GM23248 (cell line): Measurements from ENCODE around the gene MAML2. TPM values are rescaled to one million over a fixed set of nuclear protein-coding genes. Genes with fewer than 3 reads are reported as not detected.

ENCODE experiments used
- DNase-seq: peaks from one replicate; pipeline ENCODE4 v3.0.0-alpha.2; 2015
- H2AFZ ChIP-seq: fragments of 200-600 bp; sonication (generic); 2 replicates; pipeline ENCODE4 v1.6.1; 2016; ENCODE audit warnings: antibody characterized with exemption
- H3F3A ChIP-seq: fragments of 200-600 bp; sonication (generic); 2 replicates; pipeline ENCODE4 v1.6.1; 2016; ENCODE audit warnings: mild to moderate bottlenecking, antibody characterized with exemption, mixed run types; ENCODE audit not compliant: insufficient read depth
- H3K27ac ChIP-seq: fragments of 200-600 bp; sonication (generic); 2 replicates; pipeline ENCODE4 v1.5.1; 2016; ENCODE audit warnings: mild to moderate bottlenecking
- H3K27me3 ChIP-seq: fragments of 200-600 bp; sonication (generic); replicated peaks from 2 replicates; pipeline ENCODE4 v1.6.1; 2016; ENCODE audit warnings: mild to moderate bottlenecking; ENCODE audit not compliant: insufficient read depth
- H3K36me3 ChIP-seq: fragments of 200-600 bp; sonication (generic); 2 replicates; pipeline ENCODE4 v1.6.1; 2016; ENCODE audit warnings: low read depth, mild to moderate bottlenecking
- H3K4me1 ChIP-seq: fragments of 200-600 bp; sonication (generic); 2 replicates; pipeline ENCODE4 v1.6.1; 2016; ENCODE audit warnings: mild to moderate bottlenecking; ENCODE audit not compliant: insufficient read depth
- H3K4me2 ChIP-seq: fragments of 200-600 bp; sonication (generic); one replicate; pipeline ENCODE4 v1.6.1; 2016; ENCODE audit warnings: mild to moderate bottlenecking; ENCODE audit not compliant: unreplicated experiment
- H3K4me3 ChIP-seq: fragments of 200-600 bp; sonication (generic); 2 replicates; pipeline ENCODE4 v1.5.1; 2016; ENCODE audit warnings: mild to moderate bottlenecking
- H3K79me2 ChIP-seq: fragments of 200-600 bp; sonication (generic); 2 replicates; pipeline ENCODE4 v1.6.1; 2016; ENCODE audit warnings: mild to moderate bottlenecking; ENCODE audit not compliant: insufficient read depth
- H3K9ac ChIP-seq: fragments of 200-600 bp; sonication (generic); 2 replicates; pipeline ENCODE4 v1.6.1; 2016; ENCODE audit warnings: mild to moderate bottlenecking
- H3K9me2 ChIP-seq: fragments of 200-600 bp; sonication (generic); 2 replicates; pipeline ENCODE4 v1.6.1; 2016; ENCODE audit warnings: mixed run types, mild to moderate bottlenecking, moderate library complexity; ENCODE audit not compliant: insufficient read depth
- H3K9me3 ChIP-seq: fragments of 200-600 bp; sonication (generic); one replicate; pipeline ENCODE4 v1.6.1; 2017; ENCODE audit warnings: low read depth
- H4K20me1 ChIP-seq: fragments of 200-600 bp; sonication (generic); 2 replicates; pipeline ENCODE4 v1.6.0; 2016; ENCODE audit not compliant: insufficient read depth
- EZH2 ChIP-seq: fragments of 200-600 bp; sonication (generic); IDR thresholded peaks from 2 replicates; pipeline ENCODE4 v1.6.1; 2018; ENCODE audit warnings: antibody characterized with exemption, mild to moderate bottlenecking; ENCODE audit not compliant: insufficient read depth, poor library complexity, severe bottlenecking
- EZH2phosphoT487 ChIP-seq: fragments of 200-600 bp; sonication (generic); IDR thresholded peaks from 2 replicates; pipeline ENCODE4 v1.6.1; 2018; ENCODE audit warnings: antibody characterized with exemption, moderate library complexity, mild to moderate bottlenecking, low read depth; ENCODE audit not compliant: insufficient read depth
- WGBS, 2 experiments: methylation state at CpG; one replicate each; pipeline ENCODE4 v1.1.6; 2015 to 2017; ENCODE audit warnings: low lambda C conversion rate in 2 of 2, low coverage in 1 of 2; ENCODE audit errors: missing lambda C conversion rate in 2 of 2; 5-methylcytosine and 5-hydroxymethylcytosine counted together
- in situ Hi-C: fragments of 300-500 bp; cut with MboI; formaldehyde crosslinking; loops from 2 replicates; pipeline ENCODE4 v1.15.0; 2020
- polyA plus RNA-seq: library from polyadenylated mRNA; unstranded; fragments of >200 nt; fragmentation: Nextera tagmentation; extraction: Ambion mirVana; gene quantifications from 2 replicates; pipeline ENCODE4 v1.2.1, GENCODE V29; 2016
- total RNA-seq: library from RNA; depleted of rRNA; stranded (reverse); fragments of >200 nt; shearing (Covaris generic); gene quantifications from 2 replicates; pipeline ENCODE4 v1.2.3, GENCODE V29; 2014

The MAML2 gene
- total and polyA plus RNA-seq, 2 experiments from 2014 or later = 7.4 to 23.7 TPM

- H3K4me3 ChIP-seq = no peak overlapping the region
- peaks cover 21% of the 10 kb centered on the region; the same call in 1 of the 2 replicates for H3K36me3 ChIP-seq
- no peak overlapping the region for H3K9ac ChIP-seq
- no peaks in the 10 kb centered on the region for H3K79me2 ChIP-seq
- no peaks in the 10 kb centered on the region for H3K27me3 ChIP-seq
- no peak for TF ChIP-seq EZH2
- TF ChIP-seq EZH2phosphoT487 = no peak
- 97 to 99% methylated on average over 4 of the region's 4 CpGs for WGBS, 2 experiments
- H3K27ac ChIP-seq = no peak overlapping the region
- no peak overlapping the region for H2AFZ ChIP-seq
- in situ Hi-C loops = no loop called here
- H3K9me3 ChIP-seq = no peaks in the 10 kb centered on the region
- no peaks in the 10 kb centered on the region for H4K20me1 ChIP-seq
- H3K4me2 ChIP-seq = no peak overlapping the region
- H3K9me2 ChIP-seq = no peaks in the 10 kb centered on the region
- H3K4me1 ChIP-seq = no peaks in the 10 kb centered on the region
- DNase-seq = no peak
- H3F3A ChIP-seq = no peaks in the 10 kb centered on the region
Observed at GRCh38 chr11:96373826-96374225, 30.8 kb upstream of the MAML2 start.

GRCh38 chr11:96367342-96367741, 24.3 kb upstream of the MAML2 start:
- Histone ChIP-seq H3K27ac (no peak overlapping the region), H3K9me3 (no peaks in the 10 kb centered on the region), H3K9me2 (no peaks in the 10 kb centered on the region), H3K4me2 (no peak overlapping the region), H3K36me3 (peaks cover 25% of the 10 kb centered on the region), H2AFZ (no peak overlapping the region), H3K27me3 (no peaks in the 10 kb centered on the region), H3K4me1 (peaks cover under 1% of the 10 kb centered on the region; the same call in 1 of the 2 replicates), H3K9ac (no peak overlapping the region), H3K4me3 (no peak overlapping the region), H3K79me2 (no peaks in the 10 kb centered on the region), H3F3A (no peaks in the 10 kb centered on the region), H4K20me1 (no peaks in the 10 kb centered on the region)
- WGBS, 2 experiments = 98 to 99% methylated on average over 2 of the region's 2 CpGs
- no peak for DNase-seq
- TF ChIP-seq EZH2 (no peak), EZH2phosphoT487 (no peak)
- in situ Hi-C loops = loop anchor here (10.0 kb wide), 1 partner anchor 57 kb away; no protein-coding TSS in a partner anchor

GRCh38 chr11:96366024-96366423, 23.0 kb upstream of the MAML2 start:
- Histone ChIP-seq H3F3A (no peaks in the 10 kb centered on the region), H3K27ac (no peak overlapping the region), H3K9me3 (no peaks in the 10 kb centered on the region), H3K9ac (no peak overlapping the region), H2AFZ (no peak overlapping the region), H3K9me2 (no peaks in the 10 kb centered on the region), H3K36me3 (peaks cover 36% of the 10 kb centered on the region), H3K4me2 (no peak overlapping the region), H3K79me2 (no peaks in the 10 kb centered on the region), H3K4me3 (no peak overlapping the region), H4K20me1 (no peaks in the 10 kb centered on the region), H3K4me1 (peaks cover 9% of the 10 kb centered on the region), H3K27me3 (no peaks in the 10 kb centered on the region)
- DNase-seq = no peak
- no peak for TF ChIP-seq EZH2
- TF ChIP-seq EZH2phosphoT487 = no peak
- in situ Hi-C loops = loop anchor here (10.0 kb wide), 1 partner anchor 59 kb away; no protein-coding TSS in a partner anchor
- 91 to 100% methylated on average over 1 of the region's 1 CpG for WGBS, 2 experiments

GRCh38 chr11:96365493-96365892, 22.5 kb upstream of the MAML2 start:
- no peaks in the 10 kb centered on the region for H3K9me2 ChIP-seq
- no peaks in the 10 kb centered on the region for H3F3A ChIP-seq
- H4K20me1 ChIP-seq = no peaks in the 10 kb centered on the region
- H3K9me3 ChIP-seq = no peaks in the 10 kb centered on the region
- H3K27me3 ChIP-seq = no peaks in the 10 kb centered on the region
- in situ Hi-C loops = loop anchor here (10.0 kb wide), 1 partner anchor 59 kb away; no protein-coding TSS in a partner anchor
- no peak overlapping the region for H3K9ac ChIP-seq
- TF ChIP-seq EZH2phosphoT487 (no peak), EZH2 (no peak)
- no peak overlapping the region for H3K4me3 ChIP-seq
- H2AFZ ChIP-seq = no peak overlapping the region
- WGBS, 2 experiments = 11 to 20% methylated on average over 1 of the region's 1 CpG
- H3K4me2 ChIP-seq = no peak overlapping the region
- no peaks in the 10 kb centered on the region for H3K79me2 ChIP-seq
- H3K27ac ChIP-seq = no peak overlapping the region
- peaks cover 35% of the 10 kb centered on the region for H3K36me3 ChIP-seq
- H3K4me1 ChIP-seq = peaks cover 9% of the 10 kb centered on the region
- no peak for DNase-seq

- peak; percentile 49 for DNase-seq
- H3K4me3 ChIP-seq = no peak overlapping the region
Observed at GRCh38 chr11:96361778-96362177, 18.8 kb upstream of the MAML2 start.

More at GRCh38 chr11:96361778-96362177, 18.8 kb upstream of the MAML2 start:
- H2AFZ ChIP-seq = no peak overlapping the region
- no peaks in the 10 kb centered on the region for H3K27me3 ChIP-seq
- H3K9me3 ChIP-seq = no peaks in the 10 kb centered on the region
- 56 to 66% methylated on average over 2 of the region's 2 CpGs for WGBS, 2 experiments
- H3K4me1 ChIP-seq = peaks cover 9% of the 10 kb centered on the region
- in situ Hi-C loops = loop anchor here (10.0 kb wide), 1 partner anchor 63 kb away; no protein-coding TSS in a partner anchor
- H3K9ac ChIP-seq = no peak overlapping the region
- no peak for TF ChIP-seq EZH2
- no peak for TF ChIP-seq EZH2phosphoT487
- H3K9me2 ChIP-seq = no peaks in the 10 kb centered on the region
- H3F3A ChIP-seq = no peaks in the 10 kb centered on the region
- H3K36me3 ChIP-seq = peaks cover 48% of the 10 kb centered on the region
- H4K20me1 ChIP-seq = no peaks in the 10 kb centered on the region
- H3K4me2 ChIP-seq = no peak overlapping the region
- H3K27ac ChIP-seq = no peak overlapping the region
- H3K79me2 ChIP-seq = no peaks in the 10 kb centered on the region
